HEK293 (cell line): ENCODE results near the gene TLE4.
"Not testable (repeated sequence)": the region's sequence is repeated elsewhere in the genome, so short reads cannot be mapped to it uniquely, and the experiment has no call there.

Experiments
- OSR2 ChIP-seq: fragments of 450-650 bp; formaldehyde crosslinking; IDR thresholded peaks from 2 replicates; pipeline ENCODE4 v1.5.1; 2016; ENCODE audit warnings: missing biosample characterization, missing genetic modification characterization
- OVOL3 ChIP-seq: fragments of 450-650 bp; formaldehyde crosslinking; IDR thresholded peaks from 2 replicates; pipeline ENCODE4 v1.5.1; 2016; ENCODE audit warnings: missing biosample characterization, missing genetic modification characterization
- TCF7L2 ChIP-seq: IDR thresholded peaks from 2 replicates; pipeline ENCODE4 v1.6.1; 2011; ENCODE audit warnings: low read depth, mild to moderate bottlenecking, inconsistent platforms, low read length, moderate library complexity, borderline replicate concordance
- ZFHX2 ChIP-seq: fragments of 450-650 bp; formaldehyde crosslinking; conservative IDR thresholded peaks from 2 replicates; pipeline ENCODE4 v1.5.1; 2016; ENCODE audit warnings: missing biosample characterization, missing genetic modification characterization
- ZNF610 ChIP-seq: fragments of 450-650 bp; formaldehyde crosslinking; IDR thresholded peaks from 2 replicates; pipeline ENCODE4 v1.5.1; 2016; ENCODE audit warnings: missing biosample characterization, missing genetic modification characterization, borderline replicate concordance
- ZXDB ChIP-seq: fragments of 450-650 bp; formaldehyde crosslinking; IDR thresholded peaks from 2 replicates; pipeline ENCODE4 v1.5.1; 2016; ENCODE audit warnings: missing biosample characterization, missing genetic modification characterization
- TF ChIP-seq, protein P1 (sequence below): fragments of 450-650 bp; formaldehyde crosslinking; IDR thresholded peaks from 2 replicates; pipeline ENCODE4 v1.5.1; 2016; ENCODE audit warnings: missing biosample characterization, missing genetic modification characterization
- TF ChIP-seq, protein P2 (sequence below): fragments of 450-650 bp; formaldehyde crosslinking; IDR thresholded peaks from 2 replicates; pipeline ENCODE4 v1.5.1; 2016; ENCODE audit warnings: missing biosample characterization, missing genetic modification characterization

DNA sequence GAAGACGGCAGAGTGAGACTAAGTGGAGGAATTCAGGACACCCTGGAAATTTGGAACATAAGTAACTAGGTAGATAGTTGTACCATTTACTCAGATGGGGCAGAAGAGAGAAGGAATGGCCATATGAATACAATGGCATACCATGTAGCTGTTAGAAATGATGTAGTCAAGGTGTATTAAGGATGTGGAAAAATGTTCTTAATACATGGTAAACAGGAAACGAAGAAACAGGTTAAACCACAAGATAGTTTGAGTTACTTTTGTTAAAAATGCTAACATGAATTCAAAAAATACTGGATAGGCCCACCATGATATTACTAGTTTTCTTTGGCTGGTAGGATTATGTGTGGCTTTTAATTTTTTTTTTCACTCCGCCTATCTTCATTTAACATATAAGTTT is 68.3 kb downstream of the TLE4 start:
- TF ChIP-seq, protein P1, sequence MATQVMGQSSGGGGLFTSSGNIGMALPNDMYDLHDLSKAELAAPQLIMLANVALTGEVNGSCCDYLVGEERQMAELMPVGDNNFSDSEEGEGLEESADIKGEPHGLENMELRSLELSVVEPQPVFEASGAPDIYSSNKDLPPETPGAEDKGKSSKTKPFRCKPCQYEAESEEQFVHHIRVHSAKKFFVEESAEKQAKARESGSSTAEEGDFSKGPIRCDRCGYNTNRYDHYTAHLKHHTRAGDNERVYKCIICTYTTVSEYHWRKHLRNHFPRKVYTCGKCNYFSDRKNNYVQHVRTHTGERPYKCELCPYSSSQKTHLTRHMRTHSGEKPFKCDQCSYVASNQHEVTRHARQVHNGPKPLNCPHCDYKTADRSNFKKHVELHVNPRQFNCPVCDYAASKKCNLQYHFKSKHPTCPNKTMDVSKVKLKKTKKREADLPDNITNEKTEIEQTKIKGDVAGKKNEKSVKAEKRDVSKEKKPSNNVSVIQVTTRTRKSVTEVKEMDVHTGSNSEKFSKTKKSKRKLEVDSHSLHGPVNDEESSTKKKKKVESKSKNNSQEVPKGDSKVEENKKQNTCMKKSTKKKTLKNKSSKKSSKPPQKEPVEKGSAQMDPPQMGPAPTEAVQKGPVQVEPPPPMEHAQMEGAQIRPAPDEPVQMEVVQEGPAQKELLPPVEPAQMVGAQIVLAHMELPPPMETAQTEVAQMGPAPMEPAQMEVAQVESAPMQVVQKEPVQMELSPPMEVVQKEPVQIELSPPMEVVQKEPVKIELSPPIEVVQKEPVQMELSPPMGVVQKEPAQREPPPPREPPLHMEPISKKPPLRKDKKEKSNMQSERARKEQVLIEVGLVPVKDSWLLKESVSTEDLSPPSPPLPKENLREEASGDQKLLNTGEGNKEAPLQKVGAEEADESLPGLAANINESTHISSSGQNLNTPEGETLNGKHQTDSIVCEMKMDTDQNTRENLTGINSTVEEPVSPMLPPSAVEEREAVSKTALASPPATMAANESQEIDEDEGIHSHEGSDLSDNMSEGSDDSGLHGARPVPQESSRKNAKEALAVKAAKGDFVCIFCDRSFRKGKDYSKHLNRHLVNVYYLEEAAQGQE (tag by site-specific recombination) = not testable (repeated sequence)
- not testable (repeated sequence) for TF ChIP-seq ZFHX2; TCF7L2; OSR2 (tag by site-specific recombination); OVOL3 (tag by site-specific recombination); ZXDB (tag by site-specific recombination); ZNF610
- TF ChIP-seq, protein P2, sequence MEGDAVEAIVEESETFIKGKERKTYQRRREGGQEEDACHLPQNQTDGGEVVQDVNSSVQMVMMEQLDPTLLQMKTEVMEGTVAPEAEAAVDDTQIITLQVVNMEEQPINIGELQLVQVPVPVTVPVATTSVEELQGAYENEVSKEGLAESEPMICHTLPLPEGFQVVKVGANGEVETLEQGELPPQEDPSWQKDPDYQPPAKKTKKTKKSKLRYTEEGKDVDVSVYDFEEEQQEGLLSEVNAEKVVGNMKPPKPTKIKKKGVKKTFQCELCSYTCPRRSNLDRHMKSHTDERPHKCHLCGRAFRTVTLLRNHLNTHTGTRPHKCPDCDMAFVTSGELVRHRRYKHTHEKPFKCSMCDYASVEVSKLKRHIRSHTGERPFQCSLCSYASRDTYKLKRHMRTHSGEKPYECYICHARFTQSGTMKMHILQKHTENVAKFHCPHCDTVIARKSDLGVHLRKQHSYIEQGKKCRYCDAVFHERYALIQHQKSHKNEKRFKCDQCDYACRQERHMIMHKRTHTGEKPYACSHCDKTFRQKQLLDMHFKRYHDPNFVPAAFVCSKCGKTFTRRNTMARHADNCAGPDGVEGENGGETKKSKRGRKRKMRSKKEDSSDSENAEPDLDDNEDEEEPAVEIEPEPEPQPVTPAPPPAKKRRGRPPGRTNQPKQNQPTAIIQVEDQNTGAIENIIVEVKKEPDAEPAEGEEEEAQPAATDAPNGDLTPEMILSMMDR (tag by site-specific recombination) = not testable (repeated sequence)
